DND-41 (cell line): ENCODE data around the gene PPM1E.

Source experiments
- CTCF ChIP-seq: IDR thresholded peaks from 2 replicates; pipeline ENCODE4 v1.5.1; 2012; ENCODE audit warnings: borderline replicate concordance, low read length, moderate library complexity, mild to moderate bottlenecking; ENCODE audit not compliant: poor library complexity, severe bottlenecking; ENCODE audit errors: extremely low read depth
- EZH2 ChIP-seq: IDR thresholded peaks from 3 replicates; pipeline ENCODE4 v1.6.1; 2012; ENCODE audit warnings: borderline replicate concordance, low read depth, mild to moderate bottlenecking, moderate library complexity, low read length, inconsistent platforms; ENCODE audit not compliant: severe bottlenecking

- TF ChIP-seq CTCF (no peak), EZH2 (no peak)
These were observed 180.6 kb downstream of the PPM1E start for GRCh38 chr17:58936295-58936694.
